KMS-11 (cell line): Measurements from ENCODE around the gene HAUS5.
"Not testable (repeated sequence)": the region's sequence is repeated elsewhere in the genome, so short reads cannot be mapped to it uniquely, and the experiment has no call there.

ENCODE experiments used
- H2AFZ ChIP-seq: fragments of 200-600 bp; sonication (generic); 2 replicates; pipeline ENCODE4 v1.6.1; 2016; ENCODE audit warnings: antibody characterized with exemption, mixed run types, low read depth
- H3K27ac ChIP-seq: fragments of 200-600 bp; sonication (generic); 2 replicates; pipeline ENCODE4 v1.6.1; 2016; ENCODE audit warnings: mild to moderate bottlenecking, mixed run types
- H3K27me3 ChIP-seq: fragments of 200-600 bp; sonication (generic); 2 replicates; pipeline ENCODE4 v1.6.1; 2017; ENCODE audit warnings: mild to moderate bottlenecking, low read depth, mixed run types, moderate library complexity; ENCODE audit not compliant: insufficient read depth
- H3K36me3 ChIP-seq: fragments of 200-600 bp; sonication (generic); 2 replicates; pipeline ENCODE4 v1.6.1; 2017; ENCODE audit warnings: mild to moderate bottlenecking, mixed run types; ENCODE audit not compliant: insufficient read depth
- H3K4me1 ChIP-seq: fragments of 200-600 bp; sonication (generic); 2 replicates; pipeline ENCODE4 v1.6.1; 2016; ENCODE audit warnings: mild to moderate bottlenecking, low read depth, mixed run types; ENCODE audit not compliant: poor library complexity, severe bottlenecking
- H3K4me2 ChIP-seq: fragments of 200-600 bp; sonication (generic); 2 replicates; pipeline ENCODE4 v1.7.0; 2016; ENCODE audit warnings: mild to moderate bottlenecking, mixed run types
- H3K4me3 ChIP-seq: fragments of 200-600 bp; sonication (generic); IDR thresholded peaks from 2 replicates; pipeline ENCODE4 v1.6.1; 2017; ENCODE audit warnings: low read depth, low read length, mixed read lengths; ENCODE audit not compliant: insufficient read depth
- H3K79me2 ChIP-seq: fragments of 200-600 bp; sonication (generic); 2 replicates; pipeline ENCODE4 v1.6.1; 2016; ENCODE audit warnings: low read depth, mixed run types; ENCODE audit not compliant: insufficient read depth
- H3K9ac ChIP-seq: fragments of 200-600 bp; sonication (generic); 2 replicates; pipeline ENCODE4 v1.6.1; 2016; ENCODE audit warnings: mild to moderate bottlenecking, mixed run types
- H4K20me1 ChIP-seq: fragments of 200-600 bp; sonication (generic); 2 replicates; pipeline ENCODE4 v1.6.1; 2016; ENCODE audit warnings: mild to moderate bottlenecking, mixed run types; ENCODE audit not compliant: insufficient read depth
- CTCF ChIP-seq: fragments of 200-600 bp; sonication (generic); conservative IDR thresholded peaks from 2 replicates; pipeline ENCODE4 v1.6.1; 2017; ENCODE audit warnings: low read depth, mild to moderate bottlenecking, antibody characterized with exemption, low read length, moderate library complexity, mixed read lengths

Gene HAUS5

GRCh38 chr19:35644987-35645679 lies 32.6 kb downstream of the HAUS5 start:
- no peak for TF ChIP-seq CTCF
- Histone ChIP-seq H3K4me1 (peaks cover 39% of the 10 kb centered on the region), H3K4me3 (no peak overlapping the region), H3K9ac (no peak overlapping the region; the same call in 1 of the 2 replicates), H3K79me2 (peaks cover 19% of the 10 kb centered on the region), H3K27me3 (no peaks in the 10 kb centered on the region), H2AFZ (peak overlapping the region; percentile 67), H3K27ac (peak overlapping the region; percentile 10; the same call in 1 of the 2 replicates), H3K4me2 (peak overlapping the region; percentile 95), H4K20me1 (no peaks in the 10 kb centered on the region), H3K36me3 (no peaks in the 10 kb centered on the region)

DNA sequence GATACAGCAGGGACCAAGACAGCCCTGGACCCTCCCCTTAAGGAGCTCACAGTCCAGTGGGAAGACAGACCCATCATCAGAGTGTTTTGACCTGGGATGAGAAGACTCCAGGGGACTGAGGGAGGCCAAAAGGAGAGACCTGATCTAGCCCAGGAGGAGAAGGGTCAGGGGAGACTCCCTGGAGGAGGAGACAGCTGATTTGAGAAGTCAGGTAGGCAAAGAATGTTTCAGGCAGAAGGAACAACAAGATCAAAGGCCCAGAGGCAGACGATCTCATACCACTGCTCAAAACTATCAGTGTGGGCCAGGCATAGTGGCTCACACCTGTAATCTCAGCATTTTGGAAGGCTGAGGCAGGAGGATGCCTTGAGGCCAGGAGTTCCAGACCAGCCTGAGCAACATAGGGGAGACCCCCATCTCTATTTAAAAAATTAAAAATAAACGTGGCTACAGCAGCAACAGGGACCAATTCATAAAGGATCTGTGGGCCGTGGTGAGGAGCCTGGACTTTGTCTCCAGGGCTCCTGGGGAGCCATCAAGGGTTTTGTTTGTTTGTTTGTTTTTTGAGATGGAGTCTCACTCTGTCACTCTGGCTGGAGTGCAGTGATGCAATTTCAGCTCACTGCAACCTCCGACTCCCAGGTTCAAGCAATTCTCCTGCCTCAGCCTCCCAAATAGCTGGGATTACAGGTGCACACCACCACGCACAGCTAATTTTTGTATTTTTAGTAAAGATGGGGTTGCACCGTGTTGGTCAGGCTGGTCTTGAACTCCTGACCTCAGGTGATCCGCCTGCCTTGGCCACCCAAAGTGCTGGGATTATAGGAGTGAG lies 33.4 kb downstream of the HAUS5 start:
- H3K27ac ChIP-seq = no peak overlapping the region
- H3K4me2 ChIP-seq = peak overlapping the region; percentile 95
- H4K20me1 ChIP-seq = no peaks in the 10 kb centered on the region
- TF ChIP-seq CTCF = no peak
- no peak overlapping the region for H3K9ac ChIP-seq
- no peaks in the 10 kb centered on the region for H3K27me3 ChIP-seq
- peak overlapping the region; percentile 67; the same call in 1 of the 2 replicates for H2AFZ ChIP-seq
- H3K4me1 ChIP-seq = peaks cover 39% of the 10 kb centered on the region
- H3K4me3 ChIP-seq = no peak overlapping the region
- H3K36me3 ChIP-seq = no peaks in the 10 kb centered on the region
- peaks cover 26% of the 10 kb centered on the region for H3K79me2 ChIP-seq

DNA sequence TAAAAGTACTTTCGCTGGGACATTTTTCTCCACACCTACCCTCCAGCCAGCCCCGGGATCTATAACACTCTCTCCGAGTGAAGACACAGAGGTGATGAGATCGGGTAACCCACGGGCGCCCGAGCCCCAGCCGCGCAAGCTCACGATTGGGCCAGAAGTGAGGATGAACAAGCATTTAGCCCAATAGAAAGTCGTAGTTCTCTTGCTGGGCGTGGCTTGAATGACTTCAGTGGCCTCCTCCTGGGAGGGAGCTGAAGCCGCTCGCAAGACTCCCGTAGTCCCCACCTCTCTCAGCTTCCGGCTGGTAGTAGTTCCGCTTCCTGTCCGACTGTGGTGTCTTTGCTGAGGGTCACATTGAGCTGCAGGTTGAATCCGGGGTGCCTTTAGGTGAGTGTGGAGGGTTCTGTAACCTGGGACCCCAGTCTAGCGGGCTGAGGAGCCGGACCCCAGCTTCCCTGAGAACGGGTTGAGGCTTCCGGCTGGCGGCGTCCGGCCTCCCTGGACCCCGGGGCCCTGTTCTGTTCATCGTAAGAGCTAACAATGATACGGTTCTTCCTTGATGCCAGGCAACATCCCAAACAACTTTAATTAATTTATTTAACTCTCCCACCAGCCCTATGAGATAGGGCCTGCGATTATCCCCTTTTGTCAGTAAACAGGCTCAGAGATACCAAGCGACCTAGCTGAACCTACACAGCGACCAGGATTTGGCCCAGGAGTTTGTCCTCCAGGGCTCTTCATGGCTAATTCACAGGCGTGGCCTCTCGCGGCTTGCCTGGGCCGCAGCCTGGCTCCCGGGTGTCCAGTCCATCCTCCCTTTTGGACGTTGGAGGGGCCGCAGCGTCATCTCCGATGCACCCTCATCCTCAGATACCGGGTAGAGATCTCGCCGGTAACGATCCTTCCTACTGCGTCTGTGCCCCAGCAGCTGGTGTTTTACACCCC lies 35.8 kb downstream of the HAUS5 start, which contains the start of gene COX6B1:
Gene COX6B1, plus strand, starts transcription at position 307 of the 945 bp plus-strand sequence. CDS start 2,921 bp downstream, outside the sequence.
- H3K79me2 ChIP-seq = peaks cover 29% of the 10 kb centered on the region
- peak within 1 kb of the TSS; percentile 35; the same call in 1 of the 2 replicates for H3K27ac ChIP-seq
- peak within 1 kb of the TSS; percentile 78 for H2AFZ ChIP-seq
- H3K4me3 ChIP-seq = peak within 1 kb of the TSS; percentile 47
- H3K36me3 ChIP-seq = no peaks in the 10 kb centered on the region
- H3K27me3 ChIP-seq = no peaks in the 10 kb centered on the region
- H3K9ac ChIP-seq = peak within 1 kb of the TSS; percentile 51; the same call in 1 of the 2 replicates
- H3K4me1 ChIP-seq = peaks cover 30% of the 10 kb centered on the region
- peak within 1 kb of the TSS; percentile 91 for H3K4me2 ChIP-seq
- no peak for TF ChIP-seq CTCF
- no peaks in the 10 kb centered on the region for H4K20me1 ChIP-seq

GRCh38 chr19:35650581-35650980 lies 38.0 kb downstream of the HAUS5 start:
- H3K4me2 ChIP-seq = no peak overlapping the region
- peaks cover 25% of the 10 kb centered on the region for H3K4me1 ChIP-seq
- no peak overlapping the region for H3K27ac ChIP-seq

DNA sequence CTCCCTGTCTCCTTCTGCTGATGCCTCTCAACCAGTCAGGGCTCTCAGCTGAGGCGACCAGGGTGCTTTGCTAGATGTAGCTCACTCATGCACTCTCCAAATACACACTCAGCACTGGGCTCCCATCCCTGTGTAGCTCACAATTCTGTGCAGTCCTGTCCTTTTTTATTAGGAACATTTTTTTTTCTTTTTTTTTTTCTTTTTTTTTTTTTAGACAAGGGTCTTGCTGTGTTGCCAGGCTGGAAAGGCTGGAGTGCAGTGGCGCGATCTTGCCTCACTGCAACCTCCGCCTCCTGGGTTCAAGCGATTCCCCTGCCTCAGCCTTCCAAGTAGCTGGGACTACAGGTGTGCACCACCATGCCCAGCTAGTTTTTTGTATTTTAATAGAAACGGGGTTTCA lies 42.3 kb downstream of the HAUS5 start:
- H3K4me3 ChIP-seq, H3K9ac ChIP-seq, H3K36me3 ChIP-seq, H3K27ac ChIP-seq, H3K4me1 ChIP-seq, H4K20me1 ChIP-seq, H3K4me2 ChIP-seq, H2AFZ ChIP-seq, H3K27me3 ChIP-seq: not testable (repeated sequence)
- peaks cover 13% of the 10 kb centered on the region for H3K79me2 ChIP-seq

More at GRCh38 chr19:35650581-35650980, 38.0 kb downstream of the HAUS5 start:
- peaks cover 3% of the 10 kb centered on the region; the same call in 1 of the 2 replicates for H3K36me3 ChIP-seq
- no peak for TF ChIP-seq CTCF
- H2AFZ ChIP-seq = no peak overlapping the region
- H3K79me2 ChIP-seq = peaks cover 29% of the 10 kb centered on the region
- H4K20me1 ChIP-seq = no peaks in the 10 kb centered on the region
- H3K27me3 ChIP-seq = no peaks in the 10 kb centered on the region
- H3K9ac ChIP-seq = no peak overlapping the region
- H3K4me3 ChIP-seq = no peak overlapping the region
